PFSK-1 (cell line): ENCODE results near the gene MPP2.

Experiments
- FOXP2 ChIP-seq: optimal IDR thresholded peaks from 2 replicates; pipeline ENCODE3; 2011; ENCODE audit warnings: borderline replicate concordance, control low read depth, inconsistent platforms; ENCODE audit not compliant: insufficient read depth; ENCODE audit errors: extremely low read length, extremely low read depth
- POLR2AphosphoS5 ChIP-seq: IDR thresholded peaks from 2 replicates; pipeline ENCODE4 v1.6.1; 2012; ENCODE audit warnings: low read depth, mild to moderate bottlenecking, control low read depth, low read length, moderate library complexity
- SIN3A ChIP-seq: IDR thresholded peaks from 2 replicates; pipeline ENCODE4 v1.6.1; 2012; ENCODE audit warnings: mild to moderate bottlenecking, low read length, moderate library complexity, borderline replicate concordance; ENCODE audit not compliant: insufficient read depth
- TAF1 ChIP-seq: IDR thresholded peaks from 2 replicates; pipeline ENCODE4 v1.6.1; 2012; ENCODE audit warnings: low read length, control low read depth, borderline replicate concordance; ENCODE audit not compliant: insufficient read depth
- TF ChIP-seq, protein P1 (sequence below), 2 experiments: IDR thresholded peaks; 2 replicates each; pipeline versions ENCODE4 v1.6.1 to v1.8.0; 2011 to 2012; ENCODE audit warnings: low read depth in 2 of 2, low read length in 2 of 2, control low read depth in 1 of 2, inconsistent platforms in 1 of 2, mild to moderate bottlenecking in 1 of 2, moderate library complexity in 1 of 2; ENCODE audit not compliant: insufficient read depth in 1 of 2

Gene MPP2

DNA sequence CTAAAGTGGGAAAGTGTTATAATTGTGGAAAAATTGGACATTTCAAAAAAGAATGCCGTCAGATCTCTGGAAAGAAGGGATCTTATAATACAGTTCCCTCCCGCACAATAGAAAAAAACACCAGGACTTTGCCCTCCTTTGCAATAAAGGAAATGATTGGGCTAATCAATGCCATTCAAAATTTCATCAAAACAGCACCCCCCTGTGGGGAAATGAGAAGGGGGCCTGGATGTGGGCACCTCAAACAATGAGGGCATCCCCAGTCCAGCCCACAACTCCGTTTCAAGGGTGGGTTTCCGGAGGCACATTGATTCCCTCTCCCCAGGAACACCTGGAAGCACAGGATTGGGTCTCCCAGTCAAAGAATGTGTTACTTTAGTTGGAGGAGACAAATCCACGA, 34.2 kb downstream of the MPP2 start:
- TF ChIP-seq FOXP2 (no peak), POLR2AphosphoS5 (no peak), SIN3A (no peak), TAF1 (no peak)
- TF ChIP-seq, protein P1, sequence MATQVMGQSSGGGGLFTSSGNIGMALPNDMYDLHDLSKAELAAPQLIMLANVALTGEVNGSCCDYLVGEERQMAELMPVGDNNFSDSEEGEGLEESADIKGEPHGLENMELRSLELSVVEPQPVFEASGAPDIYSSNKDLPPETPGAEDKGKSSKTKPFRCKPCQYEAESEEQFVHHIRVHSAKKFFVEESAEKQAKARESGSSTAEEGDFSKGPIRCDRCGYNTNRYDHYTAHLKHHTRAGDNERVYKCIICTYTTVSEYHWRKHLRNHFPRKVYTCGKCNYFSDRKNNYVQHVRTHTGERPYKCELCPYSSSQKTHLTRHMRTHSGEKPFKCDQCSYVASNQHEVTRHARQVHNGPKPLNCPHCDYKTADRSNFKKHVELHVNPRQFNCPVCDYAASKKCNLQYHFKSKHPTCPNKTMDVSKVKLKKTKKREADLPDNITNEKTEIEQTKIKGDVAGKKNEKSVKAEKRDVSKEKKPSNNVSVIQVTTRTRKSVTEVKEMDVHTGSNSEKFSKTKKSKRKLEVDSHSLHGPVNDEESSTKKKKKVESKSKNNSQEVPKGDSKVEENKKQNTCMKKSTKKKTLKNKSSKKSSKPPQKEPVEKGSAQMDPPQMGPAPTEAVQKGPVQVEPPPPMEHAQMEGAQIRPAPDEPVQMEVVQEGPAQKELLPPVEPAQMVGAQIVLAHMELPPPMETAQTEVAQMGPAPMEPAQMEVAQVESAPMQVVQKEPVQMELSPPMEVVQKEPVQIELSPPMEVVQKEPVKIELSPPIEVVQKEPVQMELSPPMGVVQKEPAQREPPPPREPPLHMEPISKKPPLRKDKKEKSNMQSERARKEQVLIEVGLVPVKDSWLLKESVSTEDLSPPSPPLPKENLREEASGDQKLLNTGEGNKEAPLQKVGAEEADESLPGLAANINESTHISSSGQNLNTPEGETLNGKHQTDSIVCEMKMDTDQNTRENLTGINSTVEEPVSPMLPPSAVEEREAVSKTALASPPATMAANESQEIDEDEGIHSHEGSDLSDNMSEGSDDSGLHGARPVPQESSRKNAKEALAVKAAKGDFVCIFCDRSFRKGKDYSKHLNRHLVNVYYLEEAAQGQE (IDR thresholded peaks at IDR 0.05; ENCODE audit: insufficient read depth in 1 of 2, low read depth in 2 of 2, low read length in 2 of 2), result no peak

DNA sequence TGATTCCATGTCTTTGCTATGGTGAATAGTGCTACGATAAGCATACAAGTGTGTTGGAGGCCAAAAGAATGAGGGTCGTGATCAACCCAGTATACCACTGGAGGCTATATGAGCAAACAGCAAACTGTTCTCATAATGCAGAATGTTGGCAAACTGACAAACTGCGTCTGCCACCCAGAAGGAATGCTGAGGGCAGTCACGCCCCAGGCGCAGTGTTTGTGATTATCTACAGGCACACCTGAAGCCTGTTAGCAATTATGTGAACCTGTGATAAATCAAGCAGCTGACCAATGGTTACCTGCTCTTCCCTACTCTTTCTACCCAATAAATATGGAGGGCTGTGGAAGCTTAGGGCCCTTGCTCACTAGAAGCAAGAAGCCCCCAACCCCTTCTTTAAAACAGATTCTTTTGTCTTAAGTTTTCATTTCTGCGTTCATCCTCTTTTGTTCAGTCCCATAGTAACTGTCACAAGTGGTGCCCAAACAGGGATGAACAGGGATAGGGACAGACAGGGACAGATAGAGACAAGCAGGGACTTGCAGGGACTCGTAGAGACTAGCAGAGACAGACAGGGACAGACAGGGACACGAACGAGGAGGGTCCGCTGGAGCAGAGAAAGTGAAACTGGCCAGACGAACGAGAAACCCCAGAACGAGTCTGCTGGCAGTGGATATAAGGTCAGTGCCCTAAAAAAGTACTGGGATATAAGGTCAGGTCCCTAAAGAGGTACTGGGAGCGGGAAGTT, 35.2 kb downstream of the MPP2 start:
- no peak for TF ChIP-seq POLR2AphosphoS5
- no peak for TF ChIP-seq FOXP2
- no peak for TF ChIP-seq SIN3A
- TF ChIP-seq, protein P1 (IDR thresholded peaks at IDR 0.05; ENCODE audit: insufficient read depth in 1 of 2, low read depth in 2 of 2, low read length in 2 of 2), result no peak
- TF ChIP-seq TAF1, result no peak

DNA sequence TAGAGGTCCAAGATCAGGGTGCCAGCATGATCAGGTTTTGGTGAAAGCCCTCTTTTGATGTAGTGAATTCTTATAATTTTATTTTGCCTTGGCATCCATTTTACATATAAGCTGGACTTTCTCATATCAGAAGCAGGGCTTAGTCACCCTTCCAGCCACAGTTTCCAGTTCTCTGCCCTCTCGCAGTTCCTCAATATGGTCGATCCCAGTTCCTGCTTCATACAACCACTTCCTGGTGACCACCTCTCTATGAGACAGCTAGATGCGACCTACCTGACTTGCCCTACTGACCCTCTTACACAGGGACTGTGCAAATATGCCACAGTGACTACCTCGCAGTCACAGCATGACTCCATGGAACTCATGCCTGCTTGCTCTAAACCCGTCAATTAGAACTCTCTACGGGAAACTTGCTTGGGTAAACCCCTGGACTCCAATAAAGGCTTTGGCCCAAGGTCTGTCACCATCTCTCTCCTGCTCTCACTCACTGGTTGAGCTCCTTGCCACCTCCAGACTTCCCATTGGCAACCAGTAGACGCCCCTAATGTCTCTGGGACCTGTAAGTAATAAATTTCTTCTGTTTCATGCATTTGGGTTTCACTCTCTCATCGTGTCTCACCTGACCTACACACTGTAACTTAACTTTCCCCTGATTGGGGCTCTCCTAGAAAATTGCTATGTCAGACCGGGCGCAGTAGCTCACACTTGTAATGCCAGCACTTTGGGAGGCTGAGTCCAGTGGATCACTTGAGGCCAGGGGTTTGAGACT, 38.9 kb downstream of the MPP2 start:
- TF ChIP-seq FOXP2, result no peak

DNA sequence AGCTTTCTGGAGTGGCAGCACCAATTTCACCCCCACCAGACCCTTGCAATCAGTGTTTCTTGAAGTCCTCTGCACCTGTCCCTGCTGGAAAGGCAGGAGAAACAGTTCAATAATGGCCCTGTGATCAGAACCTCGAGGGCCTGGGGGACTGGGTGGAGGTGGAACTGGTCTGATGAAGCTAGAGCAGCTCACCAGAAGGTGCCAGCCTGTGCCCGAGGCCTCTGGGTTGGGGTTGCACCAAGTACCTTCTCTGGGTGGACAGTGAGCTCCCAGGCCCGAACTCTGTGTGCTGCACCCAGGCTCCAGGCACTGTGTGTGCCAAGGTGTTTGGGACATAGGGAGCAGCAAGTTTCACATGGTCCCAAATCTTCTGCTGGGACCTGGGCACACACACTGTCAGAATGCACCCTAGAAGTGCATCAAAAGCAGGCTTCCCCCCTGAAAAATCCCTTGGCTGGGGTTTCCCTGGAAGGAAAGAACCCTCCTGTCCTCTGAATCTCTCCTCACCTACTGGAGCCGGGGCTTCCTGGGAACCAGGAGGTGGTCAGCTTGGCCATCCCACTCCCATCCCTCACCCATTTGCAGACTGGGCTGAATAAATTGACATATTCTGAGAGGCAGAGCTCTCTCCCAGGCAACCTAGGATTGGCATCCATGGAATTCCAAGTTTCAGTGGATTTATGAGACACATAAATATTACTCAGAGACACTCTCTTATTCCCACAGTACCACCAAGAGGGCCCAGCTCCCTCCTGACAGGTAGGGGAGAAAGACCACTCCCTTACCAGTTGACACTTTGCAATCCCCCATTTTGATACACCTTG, 43.0 kb downstream of the MPP2 start:
- TF ChIP-seq, protein P1 (IDR thresholded peaks at IDR 0.05; ENCODE audit: insufficient read depth in 1 of 2, low read depth in 2 of 2, low read length in 2 of 2), result no peak
- TF ChIP-seq FOXP2, result no peak
- TF ChIP-seq POLR2AphosphoS5, result no peak
- TF ChIP-seq TAF1, result no peak
- TF ChIP-seq SIN3A, result no peak

DNA sequence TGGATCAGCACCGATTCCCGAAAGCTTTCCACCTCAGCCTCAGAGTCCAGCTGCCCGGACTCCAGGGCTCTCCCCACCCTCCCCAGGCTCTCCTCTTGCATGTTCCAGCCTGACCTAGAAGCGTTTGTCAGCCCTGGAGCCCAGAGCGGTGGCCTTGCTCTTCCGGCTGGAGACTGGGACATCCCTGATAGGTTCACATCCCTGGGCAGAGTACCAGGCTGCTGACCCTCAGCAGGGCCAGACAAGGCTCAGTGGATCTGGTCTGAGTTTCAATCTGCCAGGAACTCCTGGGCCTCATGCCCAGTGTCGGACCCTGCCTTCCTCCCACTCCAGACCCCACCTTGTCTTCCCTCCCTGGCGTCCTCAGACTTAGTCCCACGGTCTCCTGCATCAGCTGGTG, 45.4 kb downstream of the MPP2 start:
- TF ChIP-seq POLR2AphosphoS5, result no peak
- TF ChIP-seq, protein P1 (IDR thresholded peaks at IDR 0.05; ENCODE audit: insufficient read depth in 1 of 2, low read depth in 2 of 2, low read length in 2 of 2), result no peak
- TF ChIP-seq SIN3A, result no peak
- TF ChIP-seq FOXP2, result no peak
- no peak for TF ChIP-seq TAF1
